GM18858 (cell line): Measurements from ENCODE around the gene AGBL5.
A peak's percentile ranks its signal among the peaks of the same experiment; 100 is the strongest.

ENCODE experiments used
- ATAC-seq: cut with Tn5 transposase; IDR thresholded peaks from one replicate; pipeline ENCODE4 v1.9.1; 2021; ENCODE audit not compliant: unreplicated experiment

AGBL5 gene

GRCh38 chr2:27024188-27024587 is 27.3 kb upstream of the AGBL5 start:
- no peak for ATAC-seq

- no peak for ATAC-seq
These were observed 26.7 kb upstream of the AGBL5 start for GRCh38 chr2:27024812-27025211.

- no peak for ATAC-seq
These were observed 26.1 kb upstream of the AGBL5 start for GRCh38 chr2:27025281-27025800.

GRCh38 chr2:27025861-27026851 is 25.3 kb upstream of the AGBL5 start:
- ATAC-seq, result no peak

GRCh38 chr2:27027211-27027651 is 24.2 kb upstream of the AGBL5 start:
- no peak for ATAC-seq

- no peak for ATAC-seq
These were observed 22.4 kb upstream of the AGBL5 start for GRCh38 chr2:27029051-27029450.

- ATAC-seq, result peak; percentile 81
These were observed 18.8 kb upstream of the AGBL5 start, which contains the start of gene TMEM214 for GRCh38 chr2:27032495-27033252. TSS of gene TMEM214 (plus strand) at chr2:27032965. CDS start at chr2:27033016, 51 bp downstream.

- ATAC-seq, result no peak
These were observed 18.1 kb upstream of the AGBL5 start for GRCh38 chr2:27033253-27033852.

GRCh38 chr2:27038012-27038411 is 13.5 kb upstream of the AGBL5 start:
- no peak for ATAC-seq

- no peak for ATAC-seq
These were observed 12.7 kb upstream of the AGBL5 start for GRCh38 chr2:27038631-27039339.

- ATAC-seq, result no peak
These were observed 12.0 kb upstream of the AGBL5 start for GRCh38 chr2:27039426-27039825.

GRCh38 chr2:27039871-27040270 is 11.6 kb upstream of the AGBL5 start:
- no peak for ATAC-seq

- ATAC-seq, result no peak
These were observed 11.2 kb upstream of the AGBL5 start for GRCh38 chr2:27040282-27040681.

GRCh38 chr2:27041752-27042151 is 9.7 kb upstream of the AGBL5 start:
- no peak for ATAC-seq

GRCh38 chr2:27042159-27042661 is 9.3 kb upstream of the AGBL5 start:
- ATAC-seq, result peak; percentile 70

GRCh38 chr2:27042985-27043634 is 8.4 kb upstream of the AGBL5 start:
- ATAC-seq, result no peak

- peak; percentile 21 for ATAC-seq
These were observed 1.8 kb upstream of the AGBL5 start for GRCh38 chr2:27049422-27050280.

GRCh38 chr2:27050281-27050995 is 1.0 kb upstream of the AGBL5 start:
- peak; percentile 35 for ATAC-seq
